ENCODE results near the gene NFKB2. TPM values are rescaled to one million over a fixed set of nuclear protein-coding genes. Genes with fewer than 3 reads are reported as not detected.

NFKB2 gene
- total RNA-seq, 1 donor from 2014 or later = 26.8 TPM

- Histone ChIP-seq H3K27ac (no peak overlapping the region), H3K36me3 (no peaks in the 10 kb centered on the region), H3K9me3 (no peaks in the 10 kb centered on the region), H3K27me3 (no peaks in the 10 kb centered on the region), H3K4me3 (no peak overlapping the region), H3K4me1 (peaks cover 10% of the 10 kb centered on the region)
- TF ChIP-seq POLR2A (IDR thresholded peaks at IDR 0.05) = no peak
- TF ChIP-seq, protein P1, sequence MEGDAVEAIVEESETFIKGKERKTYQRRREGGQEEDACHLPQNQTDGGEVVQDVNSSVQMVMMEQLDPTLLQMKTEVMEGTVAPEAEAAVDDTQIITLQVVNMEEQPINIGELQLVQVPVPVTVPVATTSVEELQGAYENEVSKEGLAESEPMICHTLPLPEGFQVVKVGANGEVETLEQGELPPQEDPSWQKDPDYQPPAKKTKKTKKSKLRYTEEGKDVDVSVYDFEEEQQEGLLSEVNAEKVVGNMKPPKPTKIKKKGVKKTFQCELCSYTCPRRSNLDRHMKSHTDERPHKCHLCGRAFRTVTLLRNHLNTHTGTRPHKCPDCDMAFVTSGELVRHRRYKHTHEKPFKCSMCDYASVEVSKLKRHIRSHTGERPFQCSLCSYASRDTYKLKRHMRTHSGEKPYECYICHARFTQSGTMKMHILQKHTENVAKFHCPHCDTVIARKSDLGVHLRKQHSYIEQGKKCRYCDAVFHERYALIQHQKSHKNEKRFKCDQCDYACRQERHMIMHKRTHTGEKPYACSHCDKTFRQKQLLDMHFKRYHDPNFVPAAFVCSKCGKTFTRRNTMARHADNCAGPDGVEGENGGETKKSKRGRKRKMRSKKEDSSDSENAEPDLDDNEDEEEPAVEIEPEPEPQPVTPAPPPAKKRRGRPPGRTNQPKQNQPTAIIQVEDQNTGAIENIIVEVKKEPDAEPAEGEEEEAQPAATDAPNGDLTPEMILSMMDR (IDR thresholded peaks at IDR 0.05) = no peak
- intact Hi-C loops (cut with DNase I) = no loop called here
- no peak for DNase-seq (ENCODE audit: extremely low spot score in 2 of 2)
These were observed 38.1 kb downstream of the NFKB2 start for GRCh38 chr10:102433619-102434046.

- DNase-seq (ENCODE audit: extremely low spot score in 2 of 2) = no peak
- peaks cover 10% of the 10 kb centered on the region for H3K4me1 ChIP-seq
- H3K4me3 ChIP-seq = no peak overlapping the region
- H3K27ac ChIP-seq = no peak overlapping the region
- TF ChIP-seq, protein P1 (IDR thresholded peaks at IDR 0.05) = no peak
- TF ChIP-seq POLR2A (IDR thresholded peaks at IDR 0.05) (no peak), POLR2AphosphoS5 (IDR thresholded peaks at IDR 0.05; ENCODE audit: insufficient read depth in 1 of 2, low read depth in 1 of 2) (peak in 1 of 2 donors; percentile 12)
- no peaks in the 10 kb centered on the region for H3K36me3 ChIP-seq
- intact Hi-C loops (cut with DNase I) = no loop called here
- H3K9me3 ChIP-seq = no peaks in the 10 kb centered on the region
- H3K27me3 ChIP-seq = no peaks in the 10 kb centered on the region
These were observed 39.1 kb downstream of the NFKB2 start for GRCh38 chr10:102434394-102435132.

DNA sequence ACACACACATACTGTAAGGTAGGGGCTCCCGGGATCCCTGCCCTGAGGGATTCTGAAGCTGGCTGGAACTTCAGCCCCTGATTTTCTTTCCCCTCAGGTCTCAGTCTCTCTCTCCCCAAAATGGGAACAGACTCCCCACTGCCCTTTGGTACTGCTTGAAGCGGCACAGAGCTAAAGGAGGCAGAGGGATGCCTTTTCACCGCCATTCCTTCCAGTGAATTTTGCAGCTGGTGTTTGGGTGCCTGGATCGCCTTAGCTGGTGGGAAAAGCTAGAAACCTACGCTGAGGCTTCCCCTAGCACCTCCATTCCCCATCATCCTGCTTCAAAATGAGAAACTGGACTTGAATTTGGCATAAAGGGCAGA lies 39.6 kb downstream of the NFKB2 start:
- intact Hi-C loops (cut with DNase I) = no loop called here
- DNase-seq (ENCODE audit: extremely low spot score in 2 of 2) = no peak
- H3K9me3 ChIP-seq = no peaks in the 10 kb centered on the region
- H3K36me3 ChIP-seq = no peaks in the 10 kb centered on the region
- H3K27ac ChIP-seq = no peak overlapping the region
- peaks cover 10% of the 10 kb centered on the region for H3K4me1 ChIP-seq
- no peaks in the 10 kb centered on the region for H3K27me3 ChIP-seq
- no peak overlapping the region for H3K4me3 ChIP-seq
- TF ChIP-seq, protein P1 (IDR thresholded peaks at IDR 0.05) = no peak
- TF ChIP-seq POLR2A (IDR thresholded peaks at IDR 0.05) (no peak), POLR2AphosphoS5 (IDR thresholded peaks at IDR 0.05; ENCODE audit: insufficient read depth in 1 of 2, low read depth in 1 of 2) (no peak)

DNA sequence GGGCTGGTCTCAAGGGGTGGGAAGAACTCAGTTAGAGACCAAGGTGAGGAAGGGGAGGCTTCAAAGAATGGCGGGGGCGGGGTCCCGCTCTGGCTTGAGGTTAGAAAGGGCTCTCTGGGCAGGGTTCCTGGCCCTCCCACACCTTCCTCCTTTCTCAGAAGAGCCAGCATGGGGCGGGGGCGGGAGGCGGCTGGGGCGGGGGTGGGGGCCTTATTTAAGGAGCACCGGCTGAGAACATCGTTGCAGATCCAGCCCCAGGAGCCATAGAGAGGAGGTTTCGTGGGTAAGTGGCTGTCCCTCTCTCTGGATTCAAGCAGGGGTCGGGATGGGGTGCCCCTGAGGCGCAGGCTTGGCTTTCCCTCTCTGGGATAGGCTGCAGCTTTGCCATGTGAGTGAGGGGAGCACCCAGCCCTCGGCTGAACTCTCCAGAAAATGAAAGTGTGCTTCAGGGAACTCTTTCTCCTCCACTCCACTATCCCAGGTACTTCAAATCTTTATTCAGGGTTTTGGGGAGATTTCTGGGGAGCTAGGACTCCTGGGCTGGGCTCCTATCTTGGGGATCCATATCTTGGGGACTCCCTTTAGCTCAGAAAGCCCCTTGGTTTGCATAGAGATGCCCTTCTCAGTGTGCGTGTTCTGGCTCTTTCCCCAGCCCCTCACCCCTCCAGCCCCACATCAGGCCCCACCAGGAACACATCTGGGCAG lies 40.2 kb downstream of the NFKB2 start:
- intact Hi-C loops (cut with DNase I) = no loop called here
- Histone ChIP-seq H3K4me3 (peak overlapping the region in 1 of 2 donors; percentile 18), H3K27me3 (no peaks in the 10 kb centered on the region), H3K9me3 (no peaks in the 10 kb centered on the region), H3K27ac (no peak overlapping the region), H3K36me3 (no peaks in the 10 kb centered on the region), H3K4me1 (peaks cover 10% of the 10 kb centered on the region)
- DNase-seq (ENCODE audit: extremely low spot score in 2 of 2) = no peak
- TF ChIP-seq POLR2A (IDR thresholded peaks at IDR 0.05) = no peak
- TF ChIP-seq, protein P1 (IDR thresholded peaks at IDR 0.05) = no peak
- no peak for TF ChIP-seq POLR2AphosphoS5 (IDR thresholded peaks at IDR 0.05; ENCODE audit: insufficient read depth in 1 of 2, low read depth in 1 of 2)

GRCh38 chr10:102436312-102436711 lies 40.8 kb downstream of the NFKB2 start:
- no peak for DNase-seq (ENCODE audit: extremely low spot score in 2 of 2)
- Histone ChIP-seq H3K4me1 (peaks cover 7% of the 10 kb centered on the region), H3K36me3 (no peaks in the 10 kb centered on the region), H3K9me3 (no peaks in the 10 kb centered on the region), H3K27ac (no peak overlapping the region), H3K4me3 (no peak overlapping the region), H3K27me3 (no peaks in the 10 kb centered on the region)
- TF ChIP-seq POLR2A (IDR thresholded peaks at IDR 0.05) (no peak), POLR2AphosphoS5 (IDR thresholded peaks at IDR 0.05; ENCODE audit: insufficient read depth in 1 of 2, low read depth in 1 of 2) (no peak)
- TF ChIP-seq, protein P1 (IDR thresholded peaks at IDR 0.05) = no peak
- intact Hi-C loops (cut with DNase I) = no loop called here

Data from vagina (tissue), 2 donors.